Spleen (tissue), 11 donors: ENCODE measurements around the gene SIRT7. TPM values are rescaled to one million over a fixed set of nuclear protein-coding genes. Genes with fewer than 3 reads are reported as not detected.

Experiments used
- DNase-seq: peaks from one replicate; pipeline ENCODE4 v3.0.0-alpha.2; 2020
- H3K27ac ChIP-seq, 8 donors: fragments of 200-600 bp; sonication (generic) in 7 of 8; 1 replicate in 4 of 8; 2 replicates in 4 of 8; pipeline versions ENCODE4 v1.5.0 to v1.8.0; 2016 to 2021; ENCODE audit warnings: inconsistent platforms in 4 of 8, mild to moderate bottlenecking in 4 of 8, moderate library complexity in 1 of 8
- H3K27me3 ChIP-seq, 7 donors: fragments of 200-600 bp; sonication (generic) in 6 of 7; replicated peaks in 1 of 7; 1 replicate in 4 of 7; 2 replicates in 3 of 7; pipeline versions ENCODE4 v1.5.0 to v1.8.0; 2016 to 2021; ENCODE audit warnings: inconsistent platforms in 3 of 7, mild to moderate bottlenecking in 1 of 7
- H3K36me3 ChIP-seq, 6 donors: fragments of 200-600 bp; sonication (generic) in 5 of 6; 1 replicate in 4 of 6; 2 replicates in 2 of 6; pipeline versions ENCODE4 v1.5.0 to v1.8.0; 2016 to 2021; ENCODE audit warnings: inconsistent platforms in 2 of 6
- H3K4me1 ChIP-seq, 6 donors: fragments of 200-600 bp; sonication (generic) in 5 of 6; 1 replicate in 3 of 6; 2 replicates in 3 of 6; pipeline versions ENCODE4 v1.5.0 to v1.8.0; 2016 to 2021; ENCODE audit warnings: inconsistent platforms in 3 of 6
- H3K4me3 ChIP-seq, 8 donors: fragments of 200-600 bp; sonication (generic) in 7 of 8; 1 replicate in 4 of 8; 2 replicates in 4 of 8; pipeline versions ENCODE4 v1.5.0 to v1.8.0; 2016 to 2021; ENCODE audit warnings: inconsistent platforms in 4 of 8, mild to moderate bottlenecking in 4 of 8, moderate library complexity in 2 of 8
- H3K9me3 ChIP-seq, 8 donors: fragments of 200-600 bp; sonication (generic) in 7 of 8; 1 replicate in 4 of 8; 2 replicates in 4 of 8; pipeline versions ENCODE4 v1.5.0 to v1.8.0; 2016 to 2021; ENCODE audit warnings: inconsistent platforms in 4 of 8
- POLR2A ChIP-seq, 3 donors: fragments of 450-650 bp; IDR thresholded peaks; one replicate each; pipeline ENCODE4 v1.5.1; 2017; ENCODE audit warnings: antibody characterized with exemption in 3 of 3, mild to moderate bottlenecking in 1 of 3
- POLR2AphosphoS5 ChIP-seq, 3 donors: sonication (generic); formaldehyde crosslinking; IDR thresholded peaks; one replicate each; pipeline ENCODE4 v1.5.1; 2017; ENCODE audit warnings: antibody characterized with exemption in 3 of 3
- WGBS, 5 donors: extraction: QIAGEN DNeasy Blood & Tissue Kit in 3 of 5; methylation state at CpG; one replicate each; pipeline versions ENCODE4 v1.1.5 to v1.1.7; 2013 to 2018; 5-methylcytosine and 5-hydroxymethylcytosine counted together
- intact Hi-C: fragments of 100-400 bp; cut with DNase I; formaldehyde crosslinking; loops from one replicate; pipeline ENCODE4 v1.15.0; 2023; ENCODE audit warnings: low total_unique reads
- polyA plus RNA-seq, 3 donors: library from polyadenylated mRNA; stranded (reverse); fragments of 200-250 nt; gene quantifications; one replicate each; pipeline ENCODE4 v1.2.1, GENCODE V29; 2013
- total RNA-seq, 7 donors: library from RNA; depleted of rRNA in 3 of 7; stranded (reverse); fragments of >200 nt in 3 of 7; fragmentation: NEBNext Ultra II Directional in 4 of 7; extraction: Animal tissue kit (Norgen Biotek cat#: 25700) in 4 of 7; gene quantifications; one replicate each; pipeline versions ENCODE4 v1.1.0 to v1.2.1, GENCODE V29; 2016 to 2021
- TF ChIP-seq, protein P1 (sequence below), 11 experiments: fragments of 200-600 bp in 7 of 11; fragments of 450-650 bp in 4 of 11; sonication (generic) in 4 of 11; IDR thresholded peaks in 8 of 11; conservative IDR thresholded peaks in 3 of 11; 1 replicate in 7 of 11; 2 replicates in 4 of 11; pipeline versions ENCODE4 v1.4.0 to v1.8.0; 2016 to 2021; ENCODE audit warnings: antibody characterized with exemption in 11 of 11, inconsistent platforms in 4 of 11, mild to moderate bottlenecking in 1 of 11
- donor health status: healthy with polysubstance abuse.
- donor health status: DM: no; HTN: no; CAD: no; lungs with moderate emphysema.
- donor health status: DM: no; HTN: no; CAD: no.
- donor health status: Bipolar disorder and iron deficiency.
- donor health status: healthy.
- donor health status: DM: no; HTN: no; CAD: no.
- donor health status: DM: yes; HTN: yes; CAD: no.

Gene SIRT7
- total and polyA plus RNA-seq, 10 donors, result 28.5 to 54.5 (median 39.1) TPM

DNA sequence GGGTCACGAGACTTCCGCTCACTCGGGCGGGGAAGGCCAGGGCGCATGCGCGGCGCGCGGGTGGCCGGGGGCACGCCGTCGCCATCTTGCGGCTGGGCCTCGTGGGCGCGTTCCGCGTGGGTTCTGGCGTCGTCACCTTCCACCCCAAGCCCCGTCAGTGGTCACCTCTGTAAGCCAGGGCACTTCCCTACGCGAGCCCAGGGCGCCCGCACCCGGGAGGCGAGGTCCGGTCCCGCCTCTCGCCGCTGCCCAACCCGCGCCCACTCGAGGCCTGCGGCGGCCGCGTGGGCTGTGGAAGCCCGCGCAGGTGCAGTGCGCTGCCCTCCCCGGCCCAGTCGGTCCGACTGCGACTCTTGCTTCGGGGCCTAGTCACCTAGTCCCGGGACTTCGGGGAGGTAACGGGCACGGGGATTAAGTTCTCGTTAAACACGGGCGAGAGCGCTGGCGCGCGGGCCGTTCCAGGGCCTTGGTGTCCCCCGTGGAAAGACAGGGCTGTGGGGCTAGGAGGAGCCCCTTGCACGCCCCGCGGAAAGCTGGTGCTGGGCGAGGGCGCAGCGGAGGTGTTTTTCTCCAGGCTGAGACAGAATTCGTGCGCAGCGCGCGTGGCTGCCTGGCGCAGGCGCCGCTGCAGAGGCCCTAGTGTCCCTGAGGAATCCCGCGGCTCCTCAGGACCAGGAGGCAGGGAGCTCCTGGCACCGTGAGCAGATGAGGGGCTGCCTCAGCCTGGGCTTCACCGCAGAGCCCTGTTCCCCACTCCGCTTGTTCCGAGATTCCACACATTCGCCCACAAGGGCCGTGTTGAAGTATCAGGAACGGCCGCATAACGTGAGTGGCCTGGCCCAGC is 46.4 kb downstream of the SIRT7 start:
- Histone ChIP-seq H3K27me3 (no peaks in the 10 kb centered on the region), H3K4me3 (peak overlapping the region; percentile 77 to 99 (median 88)), H3K4me1 (peaks cover 32 to 64% (median 58%) of the 10 kb centered on the region in 6 donors), H3K27ac (peak overlapping the region; percentile 96 to 100 (median 98)), H3K36me3 (peaks cover 0 to 36% (median 24%) of the 10 kb centered on the region in 6 donors), H3K9me3 (no peaks in the 10 kb centered on the region)
- intact Hi-C loops, result no loop called here
- WGBS, 5 donors, result 0 to 1% (median 0%) methylated on average over 23 to 86 of the region's 86 CpGs
- TF ChIP-seq POLR2A (IDR thresholded peaks at IDR 0.05) (peak; percentile 44 to 92 (median 86)), POLR2AphosphoS5 (IDR thresholded peaks at IDR 0.05) (peak in 2 of 3 donors; percentile 99 to 100)
- TF ChIP-seq, protein P1, sequence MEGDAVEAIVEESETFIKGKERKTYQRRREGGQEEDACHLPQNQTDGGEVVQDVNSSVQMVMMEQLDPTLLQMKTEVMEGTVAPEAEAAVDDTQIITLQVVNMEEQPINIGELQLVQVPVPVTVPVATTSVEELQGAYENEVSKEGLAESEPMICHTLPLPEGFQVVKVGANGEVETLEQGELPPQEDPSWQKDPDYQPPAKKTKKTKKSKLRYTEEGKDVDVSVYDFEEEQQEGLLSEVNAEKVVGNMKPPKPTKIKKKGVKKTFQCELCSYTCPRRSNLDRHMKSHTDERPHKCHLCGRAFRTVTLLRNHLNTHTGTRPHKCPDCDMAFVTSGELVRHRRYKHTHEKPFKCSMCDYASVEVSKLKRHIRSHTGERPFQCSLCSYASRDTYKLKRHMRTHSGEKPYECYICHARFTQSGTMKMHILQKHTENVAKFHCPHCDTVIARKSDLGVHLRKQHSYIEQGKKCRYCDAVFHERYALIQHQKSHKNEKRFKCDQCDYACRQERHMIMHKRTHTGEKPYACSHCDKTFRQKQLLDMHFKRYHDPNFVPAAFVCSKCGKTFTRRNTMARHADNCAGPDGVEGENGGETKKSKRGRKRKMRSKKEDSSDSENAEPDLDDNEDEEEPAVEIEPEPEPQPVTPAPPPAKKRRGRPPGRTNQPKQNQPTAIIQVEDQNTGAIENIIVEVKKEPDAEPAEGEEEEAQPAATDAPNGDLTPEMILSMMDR (IDR thresholded peaks at IDR 0.05 in 8 of 11, conservative IDR thresholded peaks at IDR 0.05 in 3 of 11), result peak in 7 of 11 experiments; percentile 19 to 49 (median 45)
- peak; percentile 97 for DNase-seq

DNA sequence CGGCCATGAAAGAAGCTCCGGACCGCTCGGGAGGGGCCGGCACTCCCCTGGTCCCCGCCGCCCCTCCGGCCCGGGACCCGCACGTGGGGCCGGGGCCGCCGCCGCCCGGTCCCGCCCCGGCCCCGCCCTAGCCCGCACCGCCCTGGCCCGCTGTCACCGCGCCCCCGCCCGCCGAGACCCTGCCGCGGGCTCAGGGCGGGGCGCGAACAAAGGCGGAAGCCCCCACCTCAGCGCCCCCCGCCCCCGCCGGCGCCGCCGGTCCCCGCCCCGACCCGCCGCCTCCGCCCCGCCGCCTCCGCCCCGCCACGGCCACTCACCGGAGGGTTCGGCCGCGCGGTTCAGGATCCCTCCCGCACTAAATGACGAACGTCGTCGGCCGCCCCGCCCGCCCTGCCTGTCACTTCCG is 47.0 kb downstream of the SIRT7 start, which contains the start of gene ARHGDIA:
Gene ARHGDIA (minus strand): TSS at position 357 of the 406 bp plus-strand sequence. CDS start 1,407 bp downstream, outside the sequence.
- Histone ChIP-seq H3K4me3 (peak within 1 kb of the TSS; percentile 77 to 99 (median 88)), H3K27ac (peak within 1 kb of the TSS; percentile 96 to 100 (median 98)), H3K36me3 (peaks cover 0 to 41% (median 24%) of the 10 kb centered on the region in 6 donors), H3K9me3 (no peaks in the 10 kb centered on the region), H3K27me3 (no peaks in the 10 kb centered on the region), H3K4me1 (peaks cover 34 to 71% (median 64%) of the 10 kb centered on the region in 6 donors)
- TF ChIP-seq POLR2AphosphoS5 (IDR thresholded peaks at IDR 0.05) (peak in 1 of 3 donors; percentile 99), POLR2A (IDR thresholded peaks at IDR 0.05) (no peak)
- TF ChIP-seq, protein P1 (IDR thresholded peaks at IDR 0.05 in 8 of 11, conservative IDR thresholded peaks at IDR 0.05 in 3 of 11), result no peak
- no peak for DNase-seq
- 0 to 1% (median 0%) methylated on average over 7 to 64 of the region's 64 CpGs for WGBS, 5 donors
- intact Hi-C loops, result no loop called here

DNA sequence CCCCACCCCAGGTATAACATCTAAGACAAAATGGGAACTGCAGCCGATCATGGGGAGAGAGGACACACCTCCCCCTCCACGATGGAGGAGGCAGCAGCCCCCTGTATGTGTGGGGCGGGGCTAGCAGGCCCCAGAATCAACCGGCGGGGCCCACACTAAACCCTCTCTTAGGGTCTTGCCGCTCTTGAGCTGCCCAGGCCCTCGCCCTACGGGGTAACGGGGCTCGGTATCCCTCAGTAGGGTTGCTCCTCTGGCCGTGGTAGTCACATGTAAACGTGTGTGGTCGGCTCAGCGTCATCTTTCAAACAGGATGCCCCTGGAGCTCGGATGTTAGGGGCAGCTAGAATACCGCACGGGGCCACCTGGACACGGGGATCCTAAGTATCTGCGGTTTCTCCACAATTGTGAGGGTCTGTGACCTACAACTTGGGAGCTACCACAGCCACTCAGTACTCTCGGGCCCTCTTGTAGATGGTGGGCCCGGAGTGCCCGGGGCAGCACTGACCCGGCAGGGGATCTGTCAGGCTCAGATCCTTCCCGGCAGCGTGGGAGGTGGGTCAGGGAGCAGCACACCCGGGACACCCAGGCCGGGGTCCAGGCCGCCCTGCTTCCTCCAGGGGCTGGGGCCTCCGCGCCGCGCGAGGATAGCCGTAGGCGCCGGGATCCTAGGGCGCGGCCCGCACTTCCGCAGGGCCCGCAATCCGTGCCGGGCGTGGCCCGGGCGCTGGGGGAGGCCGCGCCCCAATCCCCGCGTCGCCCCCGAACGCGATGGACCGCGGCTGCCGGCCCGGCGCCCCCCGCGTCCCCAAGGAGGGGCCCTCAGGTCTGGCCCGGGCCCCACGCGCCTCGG is 47.6 kb downstream of the SIRT7 start:
- WGBS, 5 donors, result 1 to 3% (median 2%) methylated on average over 27 to 65 of the region's 65 CpGs
- Histone ChIP-seq H3K4me3 (peak overlapping the region; percentile 75 to 99 (median 86)), H3K36me3 (peaks cover 0 to 47% (median 24%) of the 10 kb centered on the region in 6 donors), H3K4me1 (peaks cover 34 to 77% (median 69%) of the 10 kb centered on the region in 6 donors), H3K9me3 (no peaks in the 10 kb centered on the region), H3K27me3 (no peaks in the 10 kb centered on the region), H3K27ac (peak overlapping the region; percentile 96 to 100 (median 98))
- peak; percentile 91 for DNase-seq
- TF ChIP-seq POLR2AphosphoS5 (IDR thresholded peaks at IDR 0.05), result peak; percentile 58 to 75 (median 70)
- TF ChIP-seq POLR2A (IDR thresholded peaks at IDR 0.05), result no peak
- intact Hi-C loops, result no loop called here
